Fibroblast of lung (primary cell): ENCODE results near the gene RRAD.

Experiments used
- CTCF ChIP-seq, 2 donors: IDR thresholded peaks in 1 of 2; conservative IDR thresholded peaks in 1 of 2; 1 replicate in 1 of 2; 2 replicates in 1 of 2; pipeline ENCODE4 v1.5.1; 2011 to 2012; ENCODE audit warnings: low read length in 2 of 2, control low read depth in 1 of 2, inconsistent platforms in 1 of 2, low read depth in 1 of 2, mild to moderate bottlenecking in 1 of 2
- EZH2 ChIP-seq: IDR thresholded peaks from 2 replicates; pipeline ENCODE4 v1.5.1; 2012; ENCODE audit warnings: low read length, control low read depth, mild to moderate bottlenecking; ENCODE audit errors: missing control alignments

GRCh38 chr16:66934138-66934838 lies 9.0 kb upstream of the RRAD start, which contains the start of gene CIAO2B:
- TF ChIP-seq CTCF (conservative IDR thresholded peaks at IDR 0.05 in 1 of 2, IDR thresholded peaks at IDR 0.05 in 1 of 2; ENCODE audit: low read depth in 1 of 2, low read length in 2 of 2), result no peak
- no peak for TF ChIP-seq EZH2
